ENCODE measurements around the gene PGA3.

GRCh38 chr11:61193596-61193995 lies 9.7 kb upstream of the PGA3 start:
- no peak for TF ChIP-seq EZH2phosphoT487 (IDR thresholded peaks at IDR 0.05)
- TF ChIP-seq CTCF (IDR thresholded peaks at IDR 0.05) = no peak
- TF ChIP-seq EZH2 (IDR thresholded peaks at IDR 0.05) = no peak

Measured in neural progenitor cell (in vitro differentiated cells).